EH (cell line): ENCODE measurements around the gene SOX6.
A peak's percentile ranks its signal among the peaks of the same experiment; 100 is the strongest.
"Not testable (repeated sequence)": the region's sequence is repeated elsewhere in the genome, so short reads cannot be mapped to it uniquely, and the experiment has no call there.

ENCODE experiments used
- DNase-seq: peaks from one replicate; pipeline ENCODE4 v3.0.0-alpha.2; 2015; ENCODE audit warnings: low read depth

The SOX6 gene

GRCh38 chr11:16356057-16356760 is at the start of gene SOX6:
Gene SOX6 (minus strand): TSS chr11:16356546. CDS start chr11:16341248, 15,298 bp downstream.
- peak; percentile 74 for DNase-seq

- no peak for DNase-seq
These were observed 48.5 kb upstream of the SOX6 start for GRCh38 chr11:16404781-16405285.

GRCh38 chr11:16403851-16404250 is 47.5 kb upstream of the SOX6 start:
- DNase-seq, result no peak

GRCh38 chr11:16403448-16403803 is 47.1 kb upstream of the SOX6 start:
- no peak for DNase-seq

GRCh38 chr11:16402654-16403447 is 46.5 kb upstream of the SOX6 start:
- DNase-seq, result no peak

- DNase-seq, result no peak
These were observed 41.0 kb upstream of the SOX6 start for GRCh38 chr11:16397390-16397789.

GRCh38 chr11:16395601-16396000 is 39.3 kb upstream of the SOX6 start:
- DNase-seq, result peak; percentile 48

- no peak for DNase-seq
These were observed 38.6 kb upstream of the SOX6 start for GRCh38 chr11:16394947-16395346.

GRCh38 chr11:16393340-16393739 is 37.0 kb upstream of the SOX6 start:
- no peak for DNase-seq

- DNase-seq, result peak; percentile 28
These were observed 36.3 kb upstream of the SOX6 start for GRCh38 chr11:16392616-16393015.

- not testable (repeated sequence) for DNase-seq
These were observed 34.5 kb upstream of the SOX6 start for GRCh38 chr11:16390826-16391225.

GRCh38 chr11:16385099-16385498 is 28.8 kb upstream of the SOX6 start:
- no peak for DNase-seq

GRCh38 chr11:16382638-16383380 is 26.5 kb upstream of the SOX6 start:
- peak; percentile 86 for DNase-seq

- no peak for DNase-seq
These were observed 25.8 kb upstream of the SOX6 start for GRCh38 chr11:16382186-16382585.

GRCh38 chr11:16380941-16381568 is 24.7 kb upstream of the SOX6 start:
- no peak for DNase-seq

GRCh38 chr11:16378906-16379305 is 22.6 kb upstream of the SOX6 start:
- DNase-seq, result no peak

GRCh38 chr11:16377746-16378145 is 21.4 kb upstream of the SOX6 start:
- no peak for DNase-seq

GRCh38 chr11:16375664-16376063 is 19.3 kb upstream of the SOX6 start:
- not testable (repeated sequence) for DNase-seq

- DNase-seq, result no peak
These were observed 17.4 kb upstream of the SOX6 start for GRCh38 chr11:16373768-16374167.

- no peak for DNase-seq
These were observed 16.0 kb upstream of the SOX6 start for GRCh38 chr11:16372355-16372754.

- no peak for DNase-seq
These were observed 10.9 kb upstream of the SOX6 start for GRCh38 chr11:16367252-16367651.

GRCh38 chr11:16365581-16366228 is 9.4 kb upstream of the SOX6 start:
- DNase-seq, result no peak
